Mammary epithelial cell (primary cell): ENCODE measurements around the gene STT3B.

Experiments used
- EZH2 ChIP-seq: IDR thresholded peaks from 2 replicates; pipeline ENCODE4 v1.6.1; 2012; ENCODE audit warnings: low read length, inconsistent platforms, borderline replicate concordance
- TF ChIP-seq, protein P1 (sequence below), 2 donors: IDR thresholded peaks in 1 of 2; conservative IDR thresholded peaks in 1 of 2; 2 replicates each; pipeline ENCODE4 v1.5.1; 2011 to 2012; ENCODE audit warnings: inconsistent platforms in 2 of 2, low read length in 2 of 2, mild to moderate bottlenecking in 2 of 2, control low read depth in 1 of 2, low read depth in 1 of 2; ENCODE audit not compliant: insufficient read depth in 1 of 2; ENCODE audit errors: extremely low read depth in 1 of 2

DNA sequence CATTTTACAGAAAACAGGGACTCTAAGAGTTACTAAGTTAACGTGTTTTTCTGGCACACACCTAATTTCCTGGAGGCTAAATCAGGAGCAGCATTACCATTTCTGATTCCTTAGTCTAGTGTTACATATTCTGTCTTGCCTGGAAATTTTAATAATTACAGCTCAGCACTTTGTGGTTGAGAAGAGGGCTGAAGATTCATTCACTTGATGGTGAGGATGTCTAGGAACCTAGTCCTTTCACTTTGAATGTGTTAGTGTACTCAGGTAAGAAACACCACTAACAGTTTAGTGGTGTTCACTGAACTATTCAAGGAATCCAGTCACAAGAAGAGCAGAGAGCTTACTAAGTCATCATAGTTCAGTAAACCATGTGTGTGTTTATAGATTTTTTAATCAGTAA is 102.8 kb downstream of the STT3B start:
- no peak for TF ChIP-seq EZH2
- TF ChIP-seq, protein P1, sequence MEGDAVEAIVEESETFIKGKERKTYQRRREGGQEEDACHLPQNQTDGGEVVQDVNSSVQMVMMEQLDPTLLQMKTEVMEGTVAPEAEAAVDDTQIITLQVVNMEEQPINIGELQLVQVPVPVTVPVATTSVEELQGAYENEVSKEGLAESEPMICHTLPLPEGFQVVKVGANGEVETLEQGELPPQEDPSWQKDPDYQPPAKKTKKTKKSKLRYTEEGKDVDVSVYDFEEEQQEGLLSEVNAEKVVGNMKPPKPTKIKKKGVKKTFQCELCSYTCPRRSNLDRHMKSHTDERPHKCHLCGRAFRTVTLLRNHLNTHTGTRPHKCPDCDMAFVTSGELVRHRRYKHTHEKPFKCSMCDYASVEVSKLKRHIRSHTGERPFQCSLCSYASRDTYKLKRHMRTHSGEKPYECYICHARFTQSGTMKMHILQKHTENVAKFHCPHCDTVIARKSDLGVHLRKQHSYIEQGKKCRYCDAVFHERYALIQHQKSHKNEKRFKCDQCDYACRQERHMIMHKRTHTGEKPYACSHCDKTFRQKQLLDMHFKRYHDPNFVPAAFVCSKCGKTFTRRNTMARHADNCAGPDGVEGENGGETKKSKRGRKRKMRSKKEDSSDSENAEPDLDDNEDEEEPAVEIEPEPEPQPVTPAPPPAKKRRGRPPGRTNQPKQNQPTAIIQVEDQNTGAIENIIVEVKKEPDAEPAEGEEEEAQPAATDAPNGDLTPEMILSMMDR (conservative IDR thresholded peaks at IDR 0.05 in 1 of 2, IDR thresholded peaks at IDR 0.05 in 1 of 2; ENCODE audit: extremely low read depth in 1 of 2, insufficient read depth in 1 of 2, low read depth in 1 of 2, low read length in 2 of 2), result no peak
